CD4-positive, alpha-beta T cell treated with Interleukin-4 for 1 hour (primary cell): Measurements from ENCODE around the gene LARP6.
A peak's percentile ranks its signal among the peaks of the same experiment; 100 is the strongest.
"Not testable (repeated sequence)": the region's sequence is repeated elsewhere in the genome, so short reads cannot be mapped to it uniquely, and the experiment has no call there.

Experiments
- DNase-seq, 2 donors: peaks; one replicate each; pipeline ENCODE4 v3.0.0-alpha.2; 2020 to 2022

The LARP6 gene

GRCh38 chr15:70829371-70830166, 24.4 kb downstream of the LARP6 start:
- no peak for DNase-seq

DNA sequence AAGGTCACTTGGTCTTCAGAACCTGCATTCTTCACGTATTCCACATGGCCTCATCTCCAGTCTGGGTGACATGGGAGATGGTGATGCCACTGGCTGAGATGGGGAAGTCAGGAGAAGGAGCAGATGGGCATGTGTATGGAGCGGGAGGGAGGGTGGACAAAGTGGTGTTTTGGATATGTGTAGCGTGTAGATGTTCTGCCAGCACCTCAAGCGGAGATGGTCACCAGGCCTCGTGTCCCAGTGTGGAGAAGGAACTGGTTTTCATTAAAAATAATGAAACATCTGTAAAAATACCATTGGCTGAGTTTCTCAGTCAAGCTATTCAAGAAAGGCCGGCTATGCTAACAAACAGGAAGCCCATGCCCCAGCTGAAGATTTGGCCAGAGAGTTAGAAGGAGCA, 26.2 kb downstream of the LARP6 start:
- DNase-seq: no peak

DNA sequence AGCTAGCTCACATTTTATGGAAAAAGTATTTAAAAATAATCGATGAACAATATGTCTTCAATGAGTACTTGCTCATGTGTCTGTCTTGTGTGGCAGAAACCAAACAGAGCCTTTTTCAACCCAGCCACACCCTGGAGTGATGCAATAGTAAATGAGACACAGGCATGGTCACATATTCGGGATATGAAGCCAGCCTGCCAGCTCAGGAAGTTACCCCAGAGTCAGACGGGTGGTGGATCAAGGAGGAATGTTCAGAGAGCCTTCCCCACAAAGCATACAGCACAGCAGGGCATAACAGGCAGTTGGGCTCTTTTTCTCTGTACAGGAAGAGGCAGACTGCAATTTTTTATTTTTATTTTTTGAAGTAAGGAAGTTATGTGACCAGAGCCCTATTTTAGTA, 27.3 kb downstream of the LARP6 start:
- DNase-seq: peak in 1 of 2 donors; percentile 20

DNA sequence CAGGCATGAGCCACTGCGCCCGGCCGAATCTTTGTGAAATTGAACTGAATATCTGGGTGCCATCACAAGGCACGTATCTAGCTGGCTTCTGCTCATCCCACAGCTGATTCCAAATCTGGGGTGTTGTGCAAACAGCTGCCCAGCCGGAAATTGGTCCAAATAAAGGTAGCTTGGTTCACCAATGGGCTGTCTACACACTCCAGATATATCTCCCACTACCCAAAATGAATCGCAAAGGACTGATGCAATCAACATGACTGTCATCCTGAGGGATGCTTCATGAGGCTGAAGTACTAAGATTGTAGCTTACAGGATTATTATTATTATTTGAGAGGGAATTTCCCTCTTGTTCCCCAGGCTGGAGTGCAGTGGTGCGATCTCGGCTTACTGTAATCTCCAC, 28.1 kb downstream of the LARP6 start:
- no peak for DNase-seq

DNA sequence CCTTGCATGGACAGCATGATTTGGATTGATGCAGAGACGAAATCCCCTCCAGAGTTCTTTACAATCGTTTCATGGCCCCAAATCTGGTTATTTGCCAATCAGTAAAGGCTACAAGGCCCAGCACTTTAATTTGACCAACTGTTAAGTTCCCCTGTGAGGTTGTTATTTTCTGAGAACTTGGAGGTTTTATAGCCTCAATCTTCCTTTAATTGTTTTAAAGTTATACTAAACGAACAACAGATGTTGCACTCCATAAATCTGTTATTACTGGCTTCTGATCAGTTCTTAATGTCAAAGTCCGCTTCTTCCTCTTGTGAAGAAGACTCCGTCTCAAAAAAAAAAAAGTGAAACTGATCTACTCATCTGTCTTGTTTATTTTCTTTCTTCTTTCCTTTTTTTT, 30.8 kb downstream of the LARP6 start:
- no peak for DNase-seq

- DNase-seq: no peak
Observed at GRCh38 chr15:70820214-70820613, 33.7 kb downstream of the LARP6 start.

DNA sequence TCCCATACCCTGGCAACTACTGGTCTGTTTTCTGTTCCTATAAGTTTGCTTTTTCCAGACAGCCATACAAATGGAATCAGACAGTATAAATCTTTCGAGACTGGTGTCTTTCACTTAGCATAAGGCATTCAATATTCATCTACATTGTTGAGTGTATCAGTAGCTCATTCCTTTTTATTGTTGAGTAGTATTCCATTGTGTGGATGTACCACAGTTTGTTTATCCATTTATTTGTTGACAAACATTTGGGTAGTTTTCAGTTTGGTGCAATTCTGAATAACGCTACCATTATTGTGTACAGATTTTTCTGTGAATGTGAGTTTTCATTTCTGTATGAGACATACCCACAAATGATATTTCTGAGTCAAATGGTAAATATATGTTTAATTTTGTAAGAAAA, 35.4 kb downstream of the LARP6 start:
- no peak for DNase-seq

DNA sequence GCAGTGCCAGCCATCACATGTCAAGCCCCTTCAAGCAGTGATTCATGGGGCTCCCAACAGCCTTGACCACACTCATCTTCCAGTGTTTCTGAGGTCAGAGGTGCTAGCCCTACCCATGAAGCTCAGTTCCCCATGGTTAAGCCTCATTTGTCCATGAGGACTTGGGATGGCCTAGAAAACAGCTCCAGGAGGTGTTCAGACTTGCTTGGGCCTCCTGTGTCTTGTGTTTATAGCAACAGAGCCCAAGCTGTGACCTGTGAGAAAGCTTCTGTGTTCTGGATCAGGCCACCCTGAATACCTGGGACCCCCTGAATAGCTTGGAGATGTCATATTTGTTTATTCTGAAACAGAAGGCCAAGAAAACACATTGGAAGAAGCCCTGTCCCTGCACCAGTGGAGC, 36.7 kb downstream of the LARP6 start:
- no peak for DNase-seq

GRCh38 chr15:70815604-70816003, 38.4 kb downstream of the LARP6 start:
- DNase-seq: no peak

- not testable (repeated sequence) for DNase-seq
Observed at GRCh38 chr15:70815011-70815410, 38.9 kb downstream of the LARP6 start.

DNA sequence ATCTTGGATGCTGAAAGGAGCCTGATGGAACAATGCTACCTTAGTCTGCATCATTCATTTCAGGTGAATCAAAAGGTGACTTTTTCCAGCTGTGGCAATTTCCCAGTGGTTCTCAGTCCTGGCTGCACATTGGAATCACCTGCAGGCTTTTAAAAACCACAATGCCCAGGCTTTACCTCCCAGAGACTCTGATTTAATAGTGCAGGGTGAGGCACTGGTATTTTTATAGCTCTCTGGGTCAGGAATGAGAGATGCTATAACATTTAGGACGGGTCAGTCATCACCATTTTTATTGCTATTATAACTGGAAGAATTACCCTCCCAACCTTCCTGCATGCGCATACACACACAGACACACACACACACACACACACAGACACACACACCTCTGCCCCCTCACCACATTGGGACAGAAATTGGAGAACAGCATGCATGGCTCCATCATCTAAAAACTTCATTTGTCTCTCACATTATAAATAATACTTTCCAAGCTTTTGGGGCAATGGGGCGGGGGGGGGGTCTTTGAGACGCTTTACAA, 41.1 kb downstream of the LARP6 start:
- no peak for DNase-seq

DNA sequence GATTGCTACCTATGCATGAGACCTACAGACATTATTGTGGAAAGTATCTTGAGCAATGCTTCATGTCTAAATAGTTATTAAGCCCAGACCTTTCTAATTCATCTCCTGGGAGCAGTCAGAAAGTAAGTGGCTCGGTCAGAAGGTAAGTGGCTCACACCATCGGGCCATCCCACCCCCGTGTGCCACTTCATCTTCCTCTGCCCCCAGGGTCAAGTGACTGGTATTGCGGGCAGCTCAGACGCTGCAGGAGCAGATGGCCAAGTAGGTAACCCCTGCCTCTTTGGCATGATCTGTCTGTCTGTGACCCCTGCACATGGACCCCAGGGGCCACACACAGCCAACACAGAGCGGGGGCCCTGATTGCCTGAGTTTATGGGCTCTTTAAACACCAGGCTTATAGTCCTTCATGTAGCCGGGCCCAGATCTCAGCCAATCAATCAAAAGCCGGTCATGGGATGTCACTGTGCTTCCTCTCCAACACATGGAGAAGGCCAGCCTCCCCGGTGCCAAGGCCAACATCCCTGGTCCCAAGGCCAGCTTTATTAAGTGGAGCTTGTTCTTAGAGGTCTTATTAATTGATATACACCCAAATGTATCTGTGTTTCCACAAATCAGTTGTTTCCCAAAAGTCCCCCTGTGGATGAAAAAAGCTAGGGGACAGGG, 42.9 kb downstream of the LARP6 start:
- no peak for DNase-seq

GRCh38 chr15:70806992-70807712, 46.8 kb downstream of the LARP6 start:
- peak in 1 of 2 donors; percentile 32 for DNase-seq

GRCh38 chr15:70804388-70804787, 49.6 kb downstream of the LARP6 start:
- DNase-seq: not testable (repeated sequence)

- DNase-seq: no peak
Observed at GRCh38 chr15:70802629-70803028, 51.3 kb downstream of the LARP6 start.

GRCh38 chr15:70801109-70801508, 52.8 kb downstream of the LARP6 start:
- no peak for DNase-seq

- DNase-seq: no peak
Observed at GRCh38 chr15:70799667-70800450, 54.1 kb downstream of the LARP6 start.

GRCh38 chr15:70797464-70797863, 56.5 kb downstream of the LARP6 start:
- DNase-seq: no peak

- no peak for DNase-seq
Observed at GRCh38 chr15:70796516-70797310, 57.2 kb downstream of the LARP6 start.

- no peak for DNase-seq
Observed at GRCh38 chr15:70795311-70795665, 58.7 kb downstream of the LARP6 start.

GRCh38 chr15:70794596-70795310, 59.2 kb downstream of the LARP6 start:
- DNase-seq: no peak
